MM.1S (cell line): ENCODE data around the gene CTNNA2.

Experiments used
- DNase-seq: peaks from one replicate; pipeline ENCODE4 v3.0.0-alpha.2; 2015
- H2AFZ ChIP-seq: fragments of 300-600 bp; sonication (generic); 2 replicates; pipeline ENCODE4 v1.6.0; 2016; ENCODE audit warnings: antibody characterized with exemption, low read length
- H3F3A ChIP-seq: fragments of 300-600 bp; sonication (generic); 2 replicates; pipeline ENCODE4 v1.6.1; 2016; ENCODE audit warnings: mild to moderate bottlenecking, antibody characterized with exemption, low read length, moderate library complexity, mixed read lengths; ENCODE audit not compliant: insufficient read depth
- H3K27ac ChIP-seq: fragments of 300-600 bp; sonication (generic); 2 replicates; pipeline ENCODE4 v1.5.1; 2016; ENCODE audit warnings: mild to moderate bottlenecking, low read length
- H3K27me3 ChIP-seq: fragments of 300-600 bp; sonication (generic); replicated peaks from 2 replicates; pipeline ENCODE4 v1.6.0; 2016; ENCODE audit warnings: low read length; ENCODE audit not compliant: insufficient read depth
- H3K36me3 ChIP-seq: fragments of 300-600 bp; sonication (generic); replicated peaks from 2 replicates; pipeline ENCODE4 v1.6.1; 2016; ENCODE audit warnings: mild to moderate bottlenecking, low read length, mixed read lengths; ENCODE audit not compliant: insufficient read depth
- H3K4me1 ChIP-seq: fragments of 300-600 bp; sonication (generic); 2 replicates; pipeline ENCODE4 v1.6.1; 2016; ENCODE audit warnings: low read length, mixed read lengths
- H3K4me2 ChIP-seq: fragments of 300-600 bp; sonication (generic); 2 replicates; pipeline ENCODE4 v1.6.0; 2016; ENCODE audit warnings: low read depth, low read length
- H3K4me3 ChIP-seq: fragments of 300-600 bp; sonication (generic); 2 replicates; pipeline ENCODE4 v1.5.1; 2016; ENCODE audit warnings: low read length, mixed read lengths
- H3K79me2 ChIP-seq: fragments of 300-600 bp; sonication (generic); 2 replicates; pipeline ENCODE4 v1.6.1; 2016; ENCODE audit warnings: mixed run types, low read length, mixed read lengths
- H3K9ac ChIP-seq: fragments of 300-600 bp; sonication (generic); 2 replicates; pipeline ENCODE4 v1.6.1; 2016; ENCODE audit warnings: low read length, mixed read lengths
- H3K9me2 ChIP-seq: fragments of 300-600 bp; sonication (generic); replicated peaks from 2 replicates; pipeline ENCODE4 v1.6.1; 2016; ENCODE audit warnings: mild to moderate bottlenecking, low read length, mixed read lengths; ENCODE audit not compliant: insufficient read depth
- H3K9me3 ChIP-seq: fragments of 300-600 bp; sonication (generic); replicated peaks from 2 replicates; pipeline ENCODE4 v1.6.1; 2016; ENCODE audit warnings: mild to moderate bottlenecking, low read length, mixed read lengths; ENCODE audit not compliant: insufficient read depth
- H4K20me1 ChIP-seq: fragments of 300-600 bp; sonication (generic); 2 replicates; pipeline ENCODE4 v1.6.1; 2016; ENCODE audit warnings: mild to moderate bottlenecking, low read length, moderate library complexity, mixed read lengths; ENCODE audit not compliant: insufficient read depth
- EZH2 ChIP-seq: fragments of 300-600 bp; sonication (generic); optimal IDR thresholded peaks from 2 replicates; pipeline ENCODE3; 2017; ENCODE audit warnings: low read depth, mild to moderate bottlenecking, antibody characterized with exemption, low read length, mixed read lengths
- EZH2phosphoT487 ChIP-seq: fragments of 300-600 bp; sonication (generic); IDR thresholded peaks from 2 replicates; pipeline ENCODE4 v1.6.1; 2018; ENCODE audit warnings: antibody characterized with exemption, low read length
- TF ChIP-seq, protein P1 (sequence below): fragments of 300-600 bp; sonication (generic); IDR thresholded peaks from 2 replicates; pipeline ENCODE4 v1.5.1; 2016; ENCODE audit warnings: antibody characterized with exemption, low read length, mixed read lengths

CTNNA2 gene

DNA sequence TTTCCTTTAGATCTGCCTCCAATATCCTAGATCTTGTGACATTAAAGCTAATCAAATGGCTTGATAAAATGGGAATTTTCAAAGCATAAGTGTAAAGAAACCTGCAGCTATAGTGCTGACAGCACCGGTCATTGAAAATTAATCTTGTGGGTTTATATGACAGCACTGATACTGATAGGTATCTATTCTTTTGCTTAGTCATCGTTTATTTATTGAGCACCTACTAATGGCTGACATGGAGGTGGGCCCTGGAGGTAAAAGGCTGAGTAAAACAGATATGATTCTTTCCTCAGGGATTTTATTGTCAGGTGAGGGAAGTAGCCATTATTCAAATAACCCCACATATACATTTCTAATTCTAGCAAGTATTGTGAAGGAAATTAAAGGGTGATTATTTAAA is 509.2 kb downstream of the CTNNA2 start:
- H3F3A ChIP-seq: no peaks in the 10 kb centered on the region
- no peaks in the 10 kb centered on the region for H4K20me1 ChIP-seq
- no peaks in the 10 kb centered on the region for H3K9me3 ChIP-seq
- H3K79me2 ChIP-seq: no peaks in the 10 kb centered on the region
- H3K4me1 ChIP-seq: no peaks in the 10 kb centered on the region
- H3K4me2 ChIP-seq: no peak overlapping the region
- no peak overlapping the region for H3K4me3 ChIP-seq
- TF ChIP-seq, protein P1, sequence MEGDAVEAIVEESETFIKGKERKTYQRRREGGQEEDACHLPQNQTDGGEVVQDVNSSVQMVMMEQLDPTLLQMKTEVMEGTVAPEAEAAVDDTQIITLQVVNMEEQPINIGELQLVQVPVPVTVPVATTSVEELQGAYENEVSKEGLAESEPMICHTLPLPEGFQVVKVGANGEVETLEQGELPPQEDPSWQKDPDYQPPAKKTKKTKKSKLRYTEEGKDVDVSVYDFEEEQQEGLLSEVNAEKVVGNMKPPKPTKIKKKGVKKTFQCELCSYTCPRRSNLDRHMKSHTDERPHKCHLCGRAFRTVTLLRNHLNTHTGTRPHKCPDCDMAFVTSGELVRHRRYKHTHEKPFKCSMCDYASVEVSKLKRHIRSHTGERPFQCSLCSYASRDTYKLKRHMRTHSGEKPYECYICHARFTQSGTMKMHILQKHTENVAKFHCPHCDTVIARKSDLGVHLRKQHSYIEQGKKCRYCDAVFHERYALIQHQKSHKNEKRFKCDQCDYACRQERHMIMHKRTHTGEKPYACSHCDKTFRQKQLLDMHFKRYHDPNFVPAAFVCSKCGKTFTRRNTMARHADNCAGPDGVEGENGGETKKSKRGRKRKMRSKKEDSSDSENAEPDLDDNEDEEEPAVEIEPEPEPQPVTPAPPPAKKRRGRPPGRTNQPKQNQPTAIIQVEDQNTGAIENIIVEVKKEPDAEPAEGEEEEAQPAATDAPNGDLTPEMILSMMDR: no peak
- TF ChIP-seq EZH2phosphoT487: no peak
- TF ChIP-seq EZH2: no peak
- H3K36me3 ChIP-seq: no peaks in the 10 kb centered on the region
- no peaks in the 10 kb centered on the region for H3K9me2 ChIP-seq
- H2AFZ ChIP-seq: no peak overlapping the region
- H3K27me3 ChIP-seq: no peaks in the 10 kb centered on the region
- no peak overlapping the region for H3K9ac ChIP-seq
- no peak for DNase-seq
- no peak overlapping the region for H3K27ac ChIP-seq

DNA sequence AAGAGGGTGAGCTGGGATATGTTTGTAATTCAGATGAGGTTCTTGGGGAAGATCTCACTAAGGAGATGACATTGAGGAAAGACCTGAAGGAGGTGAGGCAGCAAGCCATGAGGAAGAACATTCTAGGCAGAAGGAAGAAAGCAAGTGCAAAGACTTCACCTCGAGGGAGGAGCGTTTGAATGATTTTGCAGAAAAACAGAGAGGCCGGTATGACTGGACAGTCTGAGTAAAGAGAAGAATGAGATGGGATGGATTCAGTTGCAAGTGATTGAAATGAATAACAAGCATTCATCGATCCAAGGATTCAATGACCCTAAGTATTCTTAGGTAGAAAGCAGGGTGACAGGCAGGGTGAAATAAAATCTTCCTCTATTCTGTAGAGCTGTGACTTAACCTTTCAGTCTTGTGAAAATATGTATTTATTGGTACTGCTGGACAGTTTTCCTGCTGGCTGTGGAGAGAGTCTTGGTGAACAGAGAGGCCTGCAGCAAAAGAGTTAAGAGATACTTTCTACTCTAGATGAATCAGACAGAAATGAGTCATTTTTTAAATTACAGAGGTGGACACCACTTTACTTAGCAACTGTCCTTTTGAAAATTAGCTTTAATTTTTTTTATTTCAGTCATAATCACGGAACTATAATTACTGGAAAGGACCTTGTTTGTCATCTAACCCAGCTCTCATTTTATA is 513.3 kb downstream of the CTNNA2 start:
- Histone ChIP-seq H3K9ac (no peak overlapping the region), H3K4me3 (no peak overlapping the region), H3K4me2 (no peak overlapping the region), H4K20me1 (no peaks in the 10 kb centered on the region), H3K36me3 (no peaks in the 10 kb centered on the region), H3K9me2 (no peaks in the 10 kb centered on the region), H3K27me3 (no peaks in the 10 kb centered on the region), H3K79me2 (no peaks in the 10 kb centered on the region), H3K9me3 (no peaks in the 10 kb centered on the region), H3F3A (no peaks in the 10 kb centered on the region), H2AFZ (no peak overlapping the region), H3K27ac (no peak overlapping the region), H3K4me1 (peaks cover 11% of the 10 kb centered on the region)
- TF ChIP-seq, protein P1: no peak
- DNase-seq: no peak

DNA sequence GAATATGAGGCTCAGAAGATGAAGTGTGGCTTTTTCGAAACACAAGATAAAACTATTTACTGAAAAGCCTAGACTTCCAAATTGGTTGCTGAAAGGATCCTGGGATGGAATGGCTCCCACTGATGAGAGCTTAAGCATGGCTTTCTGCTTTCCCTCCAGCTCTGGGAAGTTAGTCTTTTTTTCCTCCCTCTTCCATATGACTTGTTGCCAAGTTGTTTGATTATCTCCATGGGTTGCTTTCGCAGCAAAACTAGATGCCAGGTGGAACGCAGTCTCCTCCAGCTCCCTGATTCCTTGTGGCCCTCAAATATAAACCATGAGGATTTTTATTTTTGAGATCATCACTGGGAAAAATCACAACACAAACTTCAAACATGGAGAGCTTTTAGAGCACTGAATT is 515.2 kb downstream of the CTNNA2 start:
- H3K4me3 ChIP-seq: no peak overlapping the region
- H3K4me1 ChIP-seq: peaks cover 11% of the 10 kb centered on the region
- H3K9me3 ChIP-seq: no peaks in the 10 kb centered on the region
- H4K20me1 ChIP-seq: no peaks in the 10 kb centered on the region
- no peak overlapping the region for H3K9ac ChIP-seq
- H2AFZ ChIP-seq: no peak overlapping the region
- H3K27me3 ChIP-seq: no peaks in the 10 kb centered on the region
- no peaks in the 10 kb centered on the region for H3K9me2 ChIP-seq
- no peak for DNase-seq
- H3K4me2 ChIP-seq: no peak overlapping the region
- TF ChIP-seq EZH2: no peak
- TF ChIP-seq EZH2phosphoT487: no peak
- TF ChIP-seq, protein P1: no peak
- H3K27ac ChIP-seq: no peak overlapping the region
- H3F3A ChIP-seq: no peaks in the 10 kb centered on the region
- H3K36me3 ChIP-seq: no peaks in the 10 kb centered on the region
- no peaks in the 10 kb centered on the region for H3K79me2 ChIP-seq
